ENCODE measurements around the gene MRGPRD. TPM values are rescaled to one million over a fixed set of nuclear protein-coding genes. Genes with fewer than 3 reads are reported as not detected.

The MRGPRD gene
- total and polyA plus RNA-seq, 2 donors (not counting 1 experiment from before 2014, with no cell fraction given) = not detected

DNA sequence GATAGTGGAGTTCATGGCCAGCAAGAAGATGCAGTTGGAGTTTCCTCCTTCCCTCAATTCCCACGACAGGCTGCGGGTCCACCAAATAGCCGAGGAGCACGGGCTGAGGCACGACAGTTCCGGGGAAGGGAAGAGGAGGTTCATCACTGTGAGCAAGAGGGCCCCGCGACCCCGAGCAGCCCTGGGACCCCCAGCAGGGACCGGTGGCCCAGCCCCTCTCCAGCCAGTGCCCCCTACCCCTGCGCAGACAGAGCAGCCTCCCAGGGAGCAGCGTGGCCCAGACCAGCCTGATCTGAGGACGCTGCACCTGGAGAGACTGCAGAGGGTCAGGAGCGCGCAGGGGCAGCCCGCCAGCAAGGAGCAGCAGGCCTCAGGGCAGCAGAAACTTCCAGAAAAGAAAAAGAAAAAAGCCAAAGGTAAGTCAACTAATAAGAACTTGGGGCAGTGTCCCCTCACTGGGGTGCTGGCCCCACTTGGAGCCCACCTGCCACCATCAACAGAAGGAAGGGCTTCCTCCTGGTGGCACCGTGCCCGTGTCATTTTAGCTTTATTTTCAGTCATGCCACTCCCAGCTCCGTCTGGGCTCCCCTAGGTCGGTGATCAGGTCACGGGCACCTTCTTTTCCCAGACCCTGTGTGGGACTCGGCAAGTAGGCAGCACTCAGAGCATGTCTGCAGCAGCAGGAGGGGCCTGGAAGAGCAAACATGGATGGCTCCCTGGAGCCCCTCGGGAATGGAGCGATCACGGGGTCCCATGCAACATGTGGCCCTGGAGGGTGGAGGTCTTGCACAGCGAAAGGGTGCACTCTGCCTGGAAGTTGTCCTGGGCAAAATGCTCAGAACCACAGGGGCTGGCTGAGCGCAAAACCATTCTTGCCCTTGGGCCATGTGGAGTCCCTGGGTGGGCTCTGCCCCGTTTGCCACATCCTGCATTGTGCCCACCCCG is 43.8 kb downstream of the MRGPRD start:
- Mint-ChIP-seq H3K27ac (no peak overlapping the region), H3K9me3 (ENCODE audit: insufficient read depth) (no peaks in the 10 kb centered on the region), H3K27me3 (no peaks in the 10 kb centered on the region), H3K4me3 (no peak overlapping the region), H3K4me1 (no peaks in the 10 kb centered on the region)
- no peak for ATAC-seq (ENCODE audit: low read depth)
- Histone ChIP-seq H3K27me3 (replicated peaks in 1 of 4; ENCODE audit: control extremely low read depth in 1 of 4, control insufficient read depth in 3 of 4, insufficient read depth in 4 of 4, low read length in 3 of 4) (no peaks in the 10 kb centered on the region), H3K9ac (ENCODE audit: low read length) (no peak overlapping the region), H3K4me2 (replicated peaks; ENCODE audit: low read depth, low read length, poor library complexity, severe bottlenecking) (no peak overlapping the region), H2AFZ (ENCODE audit: insufficient read depth, low read depth, low read length, poor library complexity, severe bottlenecking) (no peak overlapping the region), H3K79me2 (ENCODE audit: control insufficient read depth, insufficient read depth, low read length) (no peaks in the 10 kb centered on the region), H3K4me1 (ENCODE audit: control insufficient read depth in 2 of 2, insufficient read depth in 2 of 2, low read length in 2 of 2) (no peaks in the 10 kb centered on the region), H3K36me3 (replicated peaks in 1 of 2; ENCODE audit: control extremely low read depth in 1 of 2, control insufficient read depth in 1 of 2, extremely low read depth in 1 of 2, insufficient read depth in 2 of 2, low read length in 1 of 2) (peaks cover 0 to 49% of the 10 kb centered on the region in 2 experiments), H3K9me3 (ENCODE audit: control extremely low read depth in 1 of 3, control insufficient read depth in 2 of 3, insufficient read depth in 1 of 3, low read length in 2 of 3) (no peaks in the 10 kb centered on the region), H3K27ac (ENCODE audit: low read length in 2 of 2) (no peak overlapping the region), H3K4me3 (ENCODE audit: control extremely low read depth in 1 of 5, extremely low read depth in 1 of 5, insufficient read depth in 1 of 5, low read depth in 2 of 5, low read length in 4 of 5) (no peak overlapping the region), H4K20me1 (ENCODE audit: control insufficient read depth, insufficient read depth, low read length, poor library complexity, severe bottlenecking) (no peaks in the 10 kb centered on the region)
- WGBS (ENCODE audit: insufficient coverage) = 95% methylated on average over 29 of the region's 29 CpGs
- no peak for DNase-seq
- ChIA-PET CTCF (no interaction called here), POLR2A (no interaction called here)
- intact Hi-C loops (cut with micrococcal nuclease) = no loop called here
- TF ChIP-seq, protein P1, sequence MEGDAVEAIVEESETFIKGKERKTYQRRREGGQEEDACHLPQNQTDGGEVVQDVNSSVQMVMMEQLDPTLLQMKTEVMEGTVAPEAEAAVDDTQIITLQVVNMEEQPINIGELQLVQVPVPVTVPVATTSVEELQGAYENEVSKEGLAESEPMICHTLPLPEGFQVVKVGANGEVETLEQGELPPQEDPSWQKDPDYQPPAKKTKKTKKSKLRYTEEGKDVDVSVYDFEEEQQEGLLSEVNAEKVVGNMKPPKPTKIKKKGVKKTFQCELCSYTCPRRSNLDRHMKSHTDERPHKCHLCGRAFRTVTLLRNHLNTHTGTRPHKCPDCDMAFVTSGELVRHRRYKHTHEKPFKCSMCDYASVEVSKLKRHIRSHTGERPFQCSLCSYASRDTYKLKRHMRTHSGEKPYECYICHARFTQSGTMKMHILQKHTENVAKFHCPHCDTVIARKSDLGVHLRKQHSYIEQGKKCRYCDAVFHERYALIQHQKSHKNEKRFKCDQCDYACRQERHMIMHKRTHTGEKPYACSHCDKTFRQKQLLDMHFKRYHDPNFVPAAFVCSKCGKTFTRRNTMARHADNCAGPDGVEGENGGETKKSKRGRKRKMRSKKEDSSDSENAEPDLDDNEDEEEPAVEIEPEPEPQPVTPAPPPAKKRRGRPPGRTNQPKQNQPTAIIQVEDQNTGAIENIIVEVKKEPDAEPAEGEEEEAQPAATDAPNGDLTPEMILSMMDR (IDR thresholded peaks at IDR 0.05) = no peak
- no peak for TF ChIP-seq EZH2 (IDR thresholded peaks at IDR 0.05; ENCODE audit: borderline replicate concordance, insufficient read depth, low read depth, low read length, poor library complexity, severe bottlenecking)

DNA sequence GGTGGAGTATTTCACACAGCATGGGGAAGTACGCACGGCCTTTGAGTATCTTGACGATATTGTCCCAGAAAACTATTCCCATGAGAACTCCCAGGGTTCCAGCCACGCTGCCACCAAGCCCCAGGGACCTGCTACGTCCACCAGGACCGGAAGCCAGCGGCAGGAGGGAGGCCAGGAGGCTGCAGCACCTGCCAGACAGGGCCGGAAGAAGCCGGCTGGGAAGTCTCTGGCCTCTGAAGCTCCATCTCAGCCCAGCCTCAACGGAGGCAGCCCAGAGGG is 44.5 kb downstream of the MRGPRD start:
- no peaks in the 10 kb centered on the region for H3K27me3 Mint-ChIP-seq
- no peak for ATAC-seq (ENCODE audit: low read depth)

More for the DNA sequence above, 44.5 kb downstream of the MRGPRD start:
- Histone ChIP-seq H3K9me3 (ENCODE audit: control extremely low read depth in 1 of 3, control insufficient read depth in 2 of 3, insufficient read depth in 1 of 3, low read length in 2 of 3) (no peaks in the 10 kb centered on the region), H3K9ac (ENCODE audit: low read length) (no peak overlapping the region), H3K36me3 (replicated peaks in 1 of 2; ENCODE audit: control extremely low read depth in 1 of 2, control insufficient read depth in 1 of 2, extremely low read depth in 1 of 2, insufficient read depth in 2 of 2, low read length in 1 of 2) (peaks cover 0 to 51% of the 10 kb centered on the region in 2 experiments), H4K20me1 (ENCODE audit: control insufficient read depth, insufficient read depth, low read length, poor library complexity, severe bottlenecking) (no peaks in the 10 kb centered on the region), H2AFZ (ENCODE audit: insufficient read depth, low read depth, low read length, poor library complexity, severe bottlenecking) (no peak overlapping the region), H3K4me2 (replicated peaks; ENCODE audit: low read depth, low read length, poor library complexity, severe bottlenecking) (no peak overlapping the region), H3K79me2 (ENCODE audit: control insufficient read depth, insufficient read depth, low read length) (no peaks in the 10 kb centered on the region), H3K27me3 (replicated peaks in 1 of 4; ENCODE audit: control extremely low read depth in 1 of 4, control insufficient read depth in 3 of 4, insufficient read depth in 4 of 4, low read length in 3 of 4) (no peaks in the 10 kb centered on the region), H3K4me3 (ENCODE audit: control extremely low read depth in 1 of 5, extremely low read depth in 1 of 5, insufficient read depth in 1 of 5, low read depth in 2 of 5, low read length in 4 of 5) (no peak overlapping the region), H3K4me1 (ENCODE audit: control insufficient read depth in 2 of 2, insufficient read depth in 2 of 2, low read length in 2 of 2) (no peaks in the 10 kb centered on the region), H3K27ac (ENCODE audit: low read length in 2 of 2) (no peak overlapping the region)
- no peak for DNase-seq
- WGBS (ENCODE audit: insufficient coverage) = 93% methylated on average over 10 of the region's 10 CpGs
- Mint-ChIP-seq H3K27ac (no peak overlapping the region), H3K4me3 (no peak overlapping the region), H3K9me3 (ENCODE audit: insufficient read depth) (no peaks in the 10 kb centered on the region), H3K4me1 (no peaks in the 10 kb centered on the region)
- ChIA-PET CTCF (no interaction called here), POLR2A (no interaction called here)
- intact Hi-C loops (cut with micrococcal nuclease) = no loop called here
- no peak for TF ChIP-seq EZH2 (IDR thresholded peaks at IDR 0.05; ENCODE audit: borderline replicate concordance, insufficient read depth, low read depth, low read length, poor library complexity, severe bottlenecking)
